ENCODE data around the gene THPO.
"Not testable (repeated sequence)": the region's sequence is repeated elsewhere in the genome, so short reads cannot be mapped to it uniquely, and the experiment has no call there.

Gene THPO

DNA sequence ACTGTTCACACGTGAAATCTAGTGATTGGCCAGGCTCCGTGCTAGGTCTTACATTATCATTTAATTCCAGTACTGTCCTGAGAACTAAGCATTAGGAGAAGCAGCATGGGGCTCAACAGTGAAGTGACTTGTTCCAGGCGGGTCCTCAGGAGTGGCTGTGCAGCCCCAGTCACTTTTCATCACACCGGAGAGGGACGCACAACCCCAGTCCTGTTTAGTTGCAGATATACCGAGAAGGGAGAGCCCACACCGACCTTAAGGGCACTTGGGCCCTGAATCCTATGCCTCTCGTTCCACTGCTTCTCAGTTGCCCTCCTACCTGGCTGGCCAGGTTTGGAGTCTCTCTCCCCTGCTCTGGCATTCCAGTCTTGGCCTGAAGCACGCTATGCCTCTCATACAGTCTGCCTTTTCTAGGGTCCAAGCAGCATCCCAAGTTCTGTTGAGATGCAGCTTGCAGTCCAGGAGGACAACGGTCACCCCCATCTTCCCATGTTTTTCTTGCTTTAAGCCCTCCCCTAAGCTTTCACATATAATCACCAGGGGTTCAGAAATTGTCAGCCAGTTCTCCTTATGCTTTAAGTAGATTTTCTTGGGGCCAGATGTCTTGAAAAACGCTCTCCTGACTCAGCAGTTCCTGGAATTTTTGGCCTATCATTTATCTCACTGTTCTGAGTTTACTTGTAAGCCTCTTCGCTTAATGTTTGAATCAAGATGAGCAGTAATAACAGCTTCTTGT is 30.5 kb downstream of the THPO start:
- DNase-seq: peak; percentile 55

DNA sequence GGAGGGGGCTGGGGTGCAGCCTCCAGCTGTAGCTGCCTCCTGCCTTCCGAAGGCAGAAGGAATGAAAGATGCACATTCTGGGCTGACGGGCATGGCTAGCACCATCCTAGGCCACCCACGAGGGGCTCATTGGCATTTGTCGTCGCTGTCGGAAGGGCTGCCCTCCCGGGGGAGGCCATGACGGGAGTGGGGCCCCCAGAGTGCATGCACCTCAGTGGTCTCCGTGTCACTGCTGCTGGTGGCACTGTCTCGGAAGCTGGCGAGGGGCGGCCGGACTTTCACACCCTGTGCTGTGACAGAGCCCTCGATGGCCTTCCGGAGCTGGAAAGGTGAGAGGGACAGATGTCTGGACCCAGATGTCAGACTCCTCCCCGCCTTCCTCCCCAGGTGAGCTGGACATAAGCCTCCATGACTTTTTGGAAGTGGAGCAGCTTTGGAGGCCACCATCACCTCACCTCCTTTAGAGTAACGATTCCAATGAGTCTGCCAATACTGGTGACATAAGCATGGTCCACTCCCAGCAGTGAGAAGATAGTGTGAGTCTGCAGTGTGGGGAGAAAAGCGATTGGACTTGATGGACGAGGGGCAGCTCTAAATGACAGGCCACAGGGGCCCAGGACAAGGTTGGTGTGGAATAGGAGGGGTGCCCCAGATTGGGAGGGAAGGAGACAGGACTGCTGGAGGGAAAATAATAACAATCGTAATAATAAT is 31.4 kb downstream of the THPO start:
- no peak for DNase-seq

DNA sequence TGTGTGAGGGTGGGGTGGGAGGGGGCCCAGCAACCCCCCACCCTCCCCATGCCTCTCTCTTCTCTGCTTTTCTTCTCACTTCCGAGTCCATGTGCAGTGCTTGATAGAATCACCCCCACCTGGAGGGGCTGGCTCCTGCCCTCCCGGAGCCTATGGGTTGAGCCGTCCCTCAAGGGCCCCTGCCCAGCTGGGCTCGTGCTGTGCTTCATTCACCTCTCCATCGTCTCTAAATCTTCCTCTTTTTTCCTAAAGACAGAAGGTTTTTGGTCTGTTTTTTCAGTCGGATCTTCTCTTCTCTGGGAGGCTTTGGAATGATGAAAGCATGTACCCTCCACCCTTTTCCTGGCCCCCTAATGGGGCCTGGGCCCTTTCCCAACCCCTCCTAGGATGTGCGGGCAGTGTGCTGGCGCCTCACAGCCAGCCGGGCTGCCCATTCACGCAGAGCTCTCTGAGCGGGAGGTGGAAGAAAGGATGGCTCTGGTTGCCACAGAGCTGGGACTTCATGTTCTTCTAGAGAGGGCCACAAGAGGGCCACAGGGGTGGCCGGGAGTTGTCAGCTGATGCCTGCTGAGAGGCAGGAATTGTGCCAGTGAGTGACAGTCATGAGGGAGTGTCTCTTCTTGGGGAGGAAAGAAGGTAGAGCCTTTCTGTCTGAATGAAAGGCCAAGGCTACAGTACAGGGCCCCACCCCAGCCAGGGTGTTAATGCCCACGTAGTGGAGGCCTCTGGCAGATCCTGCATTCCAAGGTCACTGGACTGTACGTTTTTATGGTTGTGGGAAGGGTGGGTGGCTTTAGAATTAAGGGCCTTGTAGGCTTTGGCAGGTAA is 32.5 kb downstream of the THPO start:
- DNase-seq: peak; percentile 46

DNA sequence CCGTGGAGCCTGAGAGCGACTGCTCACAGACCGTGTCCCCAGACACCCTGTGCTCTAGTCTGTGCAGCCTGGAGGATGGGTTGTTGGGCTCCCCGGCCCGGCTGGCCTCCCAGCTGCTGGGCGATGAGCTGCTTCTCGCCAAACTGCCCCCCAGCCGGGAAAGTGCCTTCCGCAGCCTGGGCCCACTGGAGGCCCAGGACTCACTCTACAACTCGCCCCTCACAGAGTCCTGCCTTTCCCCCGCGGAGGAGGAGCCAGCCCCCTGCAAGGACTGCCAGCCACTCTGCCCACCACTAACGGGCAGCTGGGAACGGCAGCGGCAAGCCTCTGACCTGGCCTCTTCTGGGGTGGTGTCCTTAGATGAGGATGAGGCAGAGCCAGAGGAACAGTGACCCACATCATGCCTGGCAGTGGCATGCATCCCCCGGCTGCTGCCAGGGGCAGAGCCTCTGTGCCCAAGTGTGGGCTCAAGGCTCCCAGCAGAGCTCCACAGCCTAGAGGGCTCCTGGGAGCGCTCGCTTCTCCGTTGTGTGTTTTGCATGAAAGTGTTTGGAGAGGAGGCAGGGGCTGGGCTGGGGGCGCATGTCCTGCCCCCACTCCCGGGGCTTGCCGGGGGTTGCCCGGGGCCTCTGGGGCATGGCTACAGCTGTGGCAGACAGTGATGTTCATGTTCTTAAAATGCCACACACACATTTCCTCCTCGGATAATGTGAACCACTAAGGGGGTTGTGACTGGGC is 33.3 kb downstream of the THPO start:
- DNase-seq: no peak

DNA sequence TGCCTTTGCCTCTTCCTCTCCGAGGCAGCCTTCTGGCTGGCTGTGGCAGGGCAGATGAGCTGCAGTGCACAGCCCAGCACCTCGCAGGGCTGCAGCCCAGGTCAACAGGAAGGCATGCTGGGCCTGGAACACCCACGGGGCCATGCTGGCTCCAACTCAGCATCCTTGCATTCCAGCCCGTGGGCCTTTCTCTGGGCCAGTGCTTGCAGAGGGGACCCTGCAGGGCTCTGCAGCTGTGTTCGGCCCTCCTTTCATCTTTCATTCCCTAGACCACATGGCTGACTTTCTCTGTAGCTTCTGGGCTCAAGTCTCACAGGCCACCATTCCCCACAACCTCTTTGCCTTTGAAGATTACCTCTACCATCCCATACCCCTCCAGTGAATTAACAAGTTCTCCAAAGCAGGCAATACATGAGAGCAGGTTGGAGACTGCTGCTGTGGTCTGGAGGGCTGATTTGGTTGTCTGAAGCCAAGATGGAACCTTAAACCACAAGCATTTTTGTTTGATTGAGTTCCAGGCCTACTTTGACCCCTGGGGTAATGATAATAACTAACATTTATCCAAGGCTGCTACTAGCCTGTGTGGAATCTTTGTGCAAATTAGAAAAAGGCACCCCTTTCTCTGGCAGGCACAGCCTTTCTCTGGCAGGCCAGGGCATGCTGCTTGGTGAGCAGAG is 34.7 kb downstream of the THPO start:
- peak; percentile 29 for DNase-seq

DNA sequence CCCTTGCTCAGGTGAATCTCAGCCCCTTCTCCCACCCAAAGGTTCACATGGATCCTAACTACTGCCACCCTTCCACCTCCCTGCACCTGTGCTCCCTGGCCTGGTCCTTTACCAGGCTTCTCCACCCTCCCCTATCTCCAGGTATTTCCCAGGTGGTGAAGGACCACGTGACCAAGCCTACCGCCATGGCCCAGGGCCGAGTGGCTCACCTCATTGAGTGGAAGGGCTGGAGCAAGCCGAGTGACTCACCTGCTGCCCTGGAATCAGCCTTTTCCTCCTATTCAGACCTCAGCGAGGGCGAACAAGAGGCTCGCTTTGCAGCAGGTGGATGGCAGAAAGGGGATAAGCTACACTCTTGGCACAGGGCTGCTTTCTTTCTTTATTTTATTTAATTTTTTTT is 36.1 kb downstream of the THPO start:
- DNase-seq: no peak

DNA sequence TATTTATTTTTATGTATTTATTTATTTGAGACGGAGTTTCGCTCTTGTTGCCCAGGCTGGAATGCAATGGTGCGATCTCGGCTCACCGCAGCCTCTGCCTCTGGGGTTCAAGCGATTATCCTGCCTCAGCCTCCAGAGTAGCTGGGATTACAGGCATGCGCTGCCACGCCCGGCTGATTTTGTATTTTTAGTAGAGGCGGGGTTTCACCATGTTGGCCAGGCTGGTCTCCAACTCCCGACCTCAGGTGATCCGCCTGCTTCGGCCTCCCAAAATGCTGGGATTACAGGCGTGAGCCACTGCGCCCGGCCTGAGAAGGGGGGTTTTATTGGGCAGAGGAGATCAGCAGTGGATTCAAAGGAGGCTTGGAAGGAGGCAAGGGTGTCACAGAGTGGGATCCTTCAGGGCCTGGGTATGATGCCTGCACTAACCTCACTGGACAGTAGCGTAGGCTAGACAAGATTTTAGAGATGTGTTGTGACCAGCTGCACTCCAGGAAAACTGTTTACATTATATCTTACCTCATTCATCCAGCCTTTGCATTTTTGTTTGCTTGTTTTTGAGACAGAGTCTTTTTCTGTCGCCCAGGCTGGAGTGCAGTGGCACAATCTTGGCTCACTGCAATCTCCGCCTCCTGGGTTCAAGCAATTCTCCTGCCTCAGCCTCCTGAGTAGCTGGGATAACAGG is 38.4 kb downstream of the THPO start:
- DNase-seq: not testable (repeated sequence)

DNA sequence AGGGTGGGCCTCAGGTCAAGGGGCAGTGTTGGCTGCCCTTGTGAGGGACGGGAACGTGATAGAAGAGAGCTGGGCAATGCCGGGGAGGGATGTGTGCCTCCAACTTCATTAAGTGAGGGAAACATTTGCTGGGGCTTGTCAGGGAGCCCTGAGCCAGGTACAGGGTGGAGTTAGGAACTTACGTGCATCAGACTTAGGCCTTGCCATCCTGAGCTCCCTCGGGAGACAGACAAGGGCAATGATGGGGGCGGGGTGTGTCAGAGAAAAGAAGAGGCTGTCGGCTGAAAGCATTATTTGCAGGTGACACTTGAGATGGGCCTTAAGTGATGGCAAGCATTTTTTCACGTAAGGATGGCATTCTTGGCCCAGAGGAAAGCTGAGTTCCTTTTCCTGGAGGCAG is 39.0 kb downstream of the THPO start:
- DNase-seq: no peak

DNA sequence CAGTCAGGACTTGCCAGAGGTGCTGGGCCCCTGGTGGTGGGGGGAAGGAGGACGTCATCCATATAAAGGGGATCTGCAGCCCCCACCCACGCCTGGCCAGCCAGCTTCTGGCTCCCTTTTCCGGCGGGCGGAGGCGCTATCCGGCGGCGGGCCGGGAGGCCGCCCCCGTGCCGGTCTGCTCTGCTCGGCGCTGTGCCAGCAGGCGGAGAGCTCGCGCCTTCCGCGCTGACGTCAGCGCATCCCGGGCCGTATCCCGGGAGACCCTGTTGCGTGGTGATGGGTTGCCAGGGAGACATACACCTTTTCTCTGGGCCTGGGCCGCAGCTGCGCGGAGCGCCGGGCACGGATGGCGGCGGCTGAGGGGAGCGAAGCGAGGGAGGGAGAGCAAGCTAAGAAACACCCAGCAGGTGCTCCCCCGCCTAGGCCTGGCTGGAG is 39.5 kb downstream of the THPO start:
- peak; percentile 82 for DNase-seq

DNA sequence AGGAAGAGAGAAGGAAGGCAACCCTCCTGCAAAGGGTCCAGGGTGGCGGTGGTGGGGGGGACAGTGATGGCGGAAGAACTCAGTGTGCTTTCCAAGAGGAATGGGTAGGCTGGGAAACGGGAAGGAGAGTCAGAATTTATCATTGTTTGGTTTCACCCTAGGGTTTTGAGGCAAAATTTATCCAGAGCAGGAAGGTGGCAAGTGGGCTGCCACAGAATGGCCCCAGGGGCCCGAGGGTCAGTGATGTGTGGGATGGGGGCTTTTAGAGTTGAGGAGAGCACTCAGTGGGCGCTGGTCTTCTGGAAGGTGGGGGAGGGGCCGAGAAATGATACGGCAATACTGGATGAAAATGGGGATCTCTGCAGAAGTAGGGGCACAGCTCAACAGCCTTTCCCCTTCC is 40.0 kb downstream of the THPO start:
- DNase-seq: no peak

DNA sequence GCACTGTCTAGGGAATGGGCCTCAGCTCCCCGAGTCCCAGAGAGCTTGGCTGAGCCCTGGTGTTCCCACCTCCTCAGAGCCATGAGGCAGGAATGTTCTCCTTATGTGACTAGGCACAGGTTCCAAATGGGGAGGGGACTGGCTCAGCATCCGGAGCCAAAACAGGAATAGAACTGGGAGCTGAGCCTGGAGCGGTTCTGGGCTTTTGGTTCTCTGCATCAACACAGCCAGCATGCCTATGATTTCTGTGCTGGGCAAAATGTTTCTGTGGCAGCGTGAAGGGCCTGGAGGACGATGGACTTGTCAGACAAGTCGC is 40.6 kb downstream of the THPO start, which contains the start of gene FAM131A:
Gene FAM131A (plus strand): TSS at position 202 of the 316 bp plus-strand sequence. CDS start 31 bp downstream, at position 233.
- DNase-seq: peak; percentile 38

DNA sequence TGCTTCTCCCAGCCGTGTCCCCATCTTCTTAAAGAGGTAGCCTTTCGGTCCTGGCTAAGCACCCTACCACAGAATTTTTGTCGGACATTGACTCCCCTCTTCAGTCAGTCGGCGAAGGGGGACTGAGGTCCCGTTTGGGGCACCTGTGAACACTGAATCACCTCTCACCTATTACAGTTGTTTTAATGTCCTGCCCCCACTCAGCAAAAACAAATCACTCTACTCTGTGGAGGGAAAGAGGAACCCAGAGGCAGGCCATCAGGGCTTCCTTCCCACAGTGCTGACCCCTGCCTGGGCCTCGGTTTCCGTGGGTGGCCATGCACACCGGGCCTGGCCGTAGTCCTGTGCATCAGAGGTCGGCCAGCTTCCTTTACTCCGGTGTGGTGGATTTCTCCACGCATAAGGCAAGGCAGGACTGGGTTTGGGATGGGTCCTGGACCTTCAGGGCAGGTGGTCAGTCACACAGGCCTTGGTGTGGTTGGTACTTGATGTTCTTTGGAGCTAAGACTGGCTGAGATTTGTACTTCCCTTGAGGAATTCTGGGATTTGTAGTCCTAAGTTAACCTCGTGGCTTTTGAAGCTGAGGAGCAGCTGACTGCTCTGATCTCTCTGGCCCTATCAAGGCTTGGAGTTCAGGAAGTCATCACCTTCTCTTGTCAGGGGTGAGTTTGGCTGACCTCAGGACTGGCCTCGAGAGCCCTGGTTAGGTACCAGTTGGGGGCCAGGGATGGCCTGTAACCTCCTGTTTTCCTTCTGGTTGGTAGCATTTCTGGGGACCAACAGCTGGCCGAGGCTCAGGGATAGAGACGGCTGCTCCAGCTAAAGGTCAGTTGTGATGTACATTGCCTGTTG is 41.2 kb downstream of the THPO start:
- peak; percentile 51 for DNase-seq

DNA sequence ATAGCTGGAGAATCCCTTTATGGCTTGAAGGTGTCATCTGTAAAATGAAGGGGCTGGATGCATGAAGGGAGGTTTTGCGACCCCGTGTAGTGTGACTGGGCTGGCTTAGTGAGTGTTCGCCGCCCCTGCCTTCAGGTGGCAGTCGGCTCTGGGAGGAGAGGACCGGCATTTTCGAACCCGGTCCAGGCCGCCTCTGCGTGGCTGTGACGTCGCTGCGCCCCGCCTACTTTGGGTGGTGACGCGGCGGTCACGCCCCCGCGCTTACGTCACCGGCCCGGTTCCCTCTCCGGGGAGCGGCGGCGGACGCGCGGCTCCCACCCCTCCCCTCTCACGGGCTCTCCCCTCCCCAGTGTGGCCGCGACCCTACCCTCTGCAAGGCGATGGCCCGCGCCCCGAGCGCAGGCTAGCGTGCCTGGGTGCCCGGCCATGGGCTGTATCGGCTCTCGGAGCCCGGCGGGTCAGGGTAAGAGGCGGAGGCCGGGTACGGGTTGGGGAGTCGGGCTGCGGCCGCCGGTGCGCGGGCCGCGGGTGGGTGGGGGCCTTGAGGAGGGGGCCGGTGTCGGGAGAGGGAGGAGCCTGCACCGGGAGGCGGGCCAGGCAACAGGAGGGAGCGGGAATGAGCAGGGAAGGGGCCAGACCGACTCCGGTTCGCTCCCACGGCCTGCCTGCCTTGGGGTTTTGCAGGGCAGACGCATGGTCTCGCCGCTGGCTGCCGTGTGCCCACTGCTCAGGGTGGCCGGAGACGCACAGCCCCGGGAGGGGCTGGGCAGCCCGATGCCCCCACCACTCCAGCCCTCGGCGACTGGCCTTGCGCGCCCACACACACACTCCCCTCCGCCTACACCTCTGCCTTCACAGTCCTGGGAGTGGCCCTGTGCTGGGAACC is 42.1 kb downstream of the THPO start:
- DNase-seq: peak; percentile 67

DNA sequence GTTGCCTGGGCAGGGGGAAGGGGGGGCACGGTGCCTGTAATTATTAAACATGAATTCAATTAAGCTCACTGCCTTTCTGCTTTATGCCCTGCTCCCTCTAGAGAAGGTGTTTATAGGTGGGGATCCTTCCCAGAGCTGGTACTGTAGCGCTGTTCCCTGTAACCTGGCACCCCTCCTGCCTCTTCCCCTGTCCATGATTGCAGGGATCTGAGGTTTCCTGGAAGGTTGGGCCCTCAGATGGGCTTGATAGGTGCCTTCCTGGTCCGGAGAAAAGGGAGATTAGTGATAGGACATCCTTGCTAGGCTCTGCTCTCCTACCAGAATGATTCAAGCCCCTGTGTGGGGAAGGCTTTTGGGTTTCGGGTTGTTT is 42.7 kb downstream of the THPO start:
- DNase-seq: no peak

DNA sequence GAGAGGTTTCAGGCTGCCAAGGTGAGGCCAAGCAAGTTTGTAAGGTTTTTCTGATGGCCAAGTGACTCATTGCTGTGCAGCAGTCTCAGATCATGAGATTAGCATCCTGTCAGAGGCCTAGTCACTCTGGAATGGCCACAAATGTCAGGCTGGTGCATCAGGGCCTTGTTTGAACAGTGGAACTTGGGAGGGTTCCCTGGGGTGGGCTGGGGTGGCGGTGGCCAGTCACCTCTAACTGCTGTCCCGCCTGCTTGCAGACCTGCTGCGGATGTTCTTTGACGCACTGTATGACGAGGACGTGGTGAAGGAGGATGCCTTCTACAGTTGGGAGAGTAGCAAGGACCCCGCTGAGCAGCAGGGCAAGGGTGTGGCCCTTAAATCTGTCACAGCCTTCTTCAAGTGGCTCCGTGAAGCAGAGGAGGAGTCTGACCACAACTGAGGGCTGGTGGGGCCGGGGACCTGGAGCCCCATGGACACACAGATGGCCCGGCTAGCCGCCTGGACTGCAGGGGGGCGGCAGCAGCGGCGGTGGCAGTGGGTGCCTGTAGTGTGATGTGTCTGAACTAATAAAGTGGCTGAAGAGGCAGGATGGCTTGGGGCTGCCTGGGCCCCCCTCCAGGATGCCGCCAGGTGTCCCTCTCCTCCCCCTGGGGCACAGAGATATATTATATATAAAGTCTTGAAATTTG is 43.4 kb downstream of the THPO start:
- DNase-seq: peak; percentile 37

DNA sequence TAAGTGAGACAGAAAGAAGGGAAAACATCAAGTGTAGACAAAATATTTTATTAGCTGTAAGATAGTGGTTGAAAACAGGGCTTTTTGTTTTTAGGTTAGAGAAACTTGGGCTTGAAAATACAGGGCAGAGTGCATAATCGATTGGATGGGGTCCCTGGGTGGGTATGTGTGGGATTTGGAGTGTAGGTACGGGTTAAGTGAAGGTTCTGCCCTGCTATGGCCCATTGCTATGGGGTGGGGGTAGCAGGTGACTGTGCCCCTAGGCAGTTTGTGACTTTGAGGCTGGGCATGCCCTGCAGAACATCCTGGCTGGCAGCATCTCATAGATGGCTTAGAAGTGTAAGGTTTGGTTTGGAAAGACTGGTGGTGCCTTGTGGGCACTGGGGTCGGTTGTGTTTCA is 44.3 kb downstream of the THPO start:
- DNase-seq: no peak

DNA sequence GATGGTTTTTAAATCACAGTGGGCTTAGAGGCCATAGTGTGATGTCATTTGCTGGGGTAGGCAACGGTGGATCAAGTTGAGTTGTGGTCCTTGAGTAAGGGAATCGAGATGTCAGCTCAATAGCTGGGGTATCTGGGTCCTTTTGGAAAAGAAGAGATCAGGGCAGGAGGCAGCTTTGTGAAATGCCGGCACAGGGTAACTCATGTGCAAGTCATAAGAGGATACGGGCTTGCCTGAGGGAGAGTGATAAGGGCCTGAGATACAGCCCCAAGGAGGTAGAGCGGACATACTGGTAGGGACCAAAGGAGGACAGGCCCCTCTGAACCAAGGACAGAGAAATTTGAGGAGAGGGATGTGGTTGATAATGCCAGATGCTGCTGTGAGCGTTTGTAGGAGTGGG is 44.8 kb downstream of the THPO start:
- no peak for DNase-seq

DNA sequence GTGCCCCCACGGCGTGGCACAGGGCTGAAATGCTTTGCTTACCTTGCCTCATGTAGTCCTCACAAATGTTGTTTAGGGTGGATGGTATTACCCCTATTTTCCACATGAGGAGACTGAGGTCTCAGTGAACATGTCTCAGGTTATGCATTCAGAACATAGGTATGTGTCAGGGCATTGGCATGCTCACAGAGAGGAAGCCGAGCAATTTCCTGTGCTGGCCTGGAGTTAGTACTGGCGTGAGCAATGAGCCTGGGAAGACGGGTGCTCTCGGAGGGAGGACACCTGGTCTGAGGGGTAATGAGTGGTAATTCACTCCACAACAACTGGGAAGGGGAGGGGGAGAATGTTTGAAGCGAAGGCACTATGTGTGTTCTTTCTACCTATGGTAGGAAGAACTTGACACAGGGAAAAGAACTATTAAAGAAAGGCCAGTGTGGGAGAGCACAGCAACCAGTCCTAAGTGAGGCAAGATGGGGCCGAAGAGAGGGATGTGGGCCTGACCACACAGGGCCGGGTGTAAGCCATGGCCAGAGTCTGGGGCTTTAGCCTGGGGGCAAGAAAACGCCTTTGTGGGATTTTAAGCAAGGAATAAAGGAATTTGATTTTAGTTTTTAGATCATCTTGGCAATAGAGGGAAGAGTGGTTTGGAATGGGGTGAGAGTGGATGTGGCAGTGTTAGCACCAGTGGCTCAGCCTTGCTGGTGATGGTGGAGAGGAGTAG is 45.5 kb downstream of the THPO start:
- peak; percentile 87 for DNase-seq

Data from fibroblast of upper back skin (primary cell).